Stimulated activated CD8-positive, alpha-beta memory T cell treated with anti-CD3 and anti-CD28 coated beads, Interleukin-7, amount 100 ng/mL, for 1 hour (primary cell): ENCODE results near the gene CDKL5.

Source experiments
- DNase-seq, 2 donors: peaks; one replicate each; pipeline ENCODE4 v3.0.0-alpha.2; 2020; ENCODE audit warnings: low read depth in 2 of 2

Gene CDKL5

GRCh38 chrX:18698737-18699650 lies 273.6 kb downstream of the CDKL5 start:
- DNase-seq: no peak

- DNase-seq: no peak
Measured at GRCh38 chrX:18701621-18702361, 276.4 kb downstream of the CDKL5 start.

- no peak for DNase-seq
Measured at GRCh38 chrX:18702362-18703195, 277.2 kb downstream of the CDKL5 start.
